GM12878 (cell line): ENCODE results near the gene IFNGR2.
A peak's percentile ranks its signal among the peaks of the same experiment; 100 is the strongest.

Experiments
- GABPA ChIP-seq: IDR thresholded peaks from 2 replicates; pipeline ENCODE4 v1.6.1; 2014; ENCODE audit warnings: antibody characterized with exemption, low read depth, mild to moderate bottlenecking, inconsistent platforms
- POLR2A ChIP-seq: IDR thresholded peaks from 2 replicates; pipeline ENCODE4 v1.6.1; 2011; ENCODE audit warnings: low read depth, mild to moderate bottlenecking, low read length
- SMAD1 ChIP-seq: fragments of 450-650 bp; IDR thresholded peaks from 2 replicates; pipeline ENCODE4 v1.6.1; 2018; ENCODE audit warnings: mild to moderate bottlenecking, low read depth; ENCODE audit not compliant: partially characterized antibody

GRCh38 chr21:33362044-33362555 is 41.1 kb upstream of the IFNGR2 start:
- TF ChIP-seq SMAD1 (no peak), POLR2A (peak; percentile 86), GABPA (no peak)
